Measurements from ENCODE around the gene TSR3.

- TF ChIP-seq POLR2A (IDR thresholded peaks at IDR 0.05; ENCODE audit: extremely low read depth, insufficient read length) (no peak), CTCF (IDR thresholded peaks at IDR 0.05; ENCODE audit: low read depth, low read length) (no peak), MAX (IDR thresholded peaks at IDR 0.05; ENCODE audit: low read depth, low read length) (no peak)
These were observed 47.3 kb upstream of the TSR3 start for GRCh38 chr16:1398826-1399581.

Measured in NB4 (cell line).